GM18507 (cell line): ENCODE measurements around the gene TTLL1.
A peak's percentile ranks its signal among the peaks of the same experiment; 100 is the strongest.
"Not testable (repeated sequence)": the region's sequence is repeated elsewhere in the genome, so short reads cannot be mapped to it uniquely, and the experiment has no call there.

ENCODE experiments used
- DNase-seq: peaks from one replicate; pipeline ENCODE4 v3.0.0; 2011; ENCODE audit warnings: low read depth; ENCODE audit not compliant: insufficient read length; ENCODE audit errors: extremely low spot score
- FAIRE-seq: peaks from 2 replicates; lab custom pipeline; 2011; peaks lifted over from hg19 to GRCh38; lab: Jason Lieb, UNC

The TTLL1 gene

GRCh38 chr22:43000441-43001175, 88.6 kb downstream of the TTLL1 start:
- no peak for DNase-seq
- FAIRE-seq = peak; percentile 53

GRCh38 chr22:42997582-42998090, 91.6 kb downstream of the TTLL1 start:
- FAIRE-seq (peak; percentile 52), DNase-seq (no peak)

- DNase-seq (no peak), FAIRE-seq (no peak)
Measured at GRCh38 chr22:42996646-42997365, 92.4 kb downstream of the TTLL1 start.

- not testable (repeated sequence) for DNase-seq, FAIRE-seq
Measured at GRCh38 chr22:42995654-42996053, 93.5 kb downstream of the TTLL1 start.

- DNase-seq (no peak), FAIRE-seq (peak; percentile 56)
Measured at GRCh38 chr22:42994917-42995562, 94.2 kb downstream of the TTLL1 start.

- FAIRE-seq (no peak), DNase-seq (no peak)
Measured at GRCh38 chr22:42994276-42994916, 94.8 kb downstream of the TTLL1 start.

- FAIRE-seq (no peak), DNase-seq (no peak)
Measured at GRCh38 chr22:42993651-42994275, 95.4 kb downstream of the TTLL1 start.

- DNase-seq = no peak
- no peak for FAIRE-seq
Measured at GRCh38 chr22:42992886-42993479, 96.2 kb downstream of the TTLL1 start.

- DNase-seq (no peak), FAIRE-seq (no peak)
Measured at GRCh38 chr22:42992092-42992491, 97.1 kb downstream of the TTLL1 start.

- DNase-seq (no peak), FAIRE-seq (peak; percentile 26)
Measured at GRCh38 chr22:42991010-42991651, 98.1 kb downstream of the TTLL1 start.

GRCh38 chr22:42990131-42990838, 98.9 kb downstream of the TTLL1 start:
- FAIRE-seq (no peak), DNase-seq (no peak)
